HEK293 (cell line): Measurements from ENCODE around the gene UBE2Q2.

Source experiments
- CTCF ChIA-PET: fragments of 350-600 bp; formaldehyde crosslinking; extraction: SDS; loops from one replicate; lab custom pipeline; 2021; ENCODE audit warnings: antibody characterized with exemption; lab: Yijun Ruan, JAX
- POLR2A ChIA-PET: fragments of 300-600 bp; formaldehyde crosslinking; extraction: SDS; loops from one replicate; lab custom pipeline; 2020; ENCODE audit warnings: antibody characterized with exemption, inconsistent platforms; lab: Yijun Ruan, JAX
- H3K27ac ChIP-seq: fragments of 200-500 bp; sonication (Bioruptor generic); 2 replicates; pipeline ENCODE4 v1.5.1; 2014; ENCODE audit warnings: low read depth, low read length, control low read depth, inconsistent platforms; ENCODE audit errors: extremely low read depth
- H3K36me3 ChIP-seq, 2 experiments: fragments of 200-500 bp in 1 of 2; sonication (Bioruptor generic) in 1 of 2; 1 replicate in 1 of 2; 2 replicates in 1 of 2; pipeline ENCODE4 v1.5.1; 2014 to 2017; ENCODE audit warnings: inconsistent platforms in 2 of 2, low read length in 2 of 2; ENCODE audit not compliant: control insufficient read depth in 2 of 2, insufficient read depth in 1 of 2
- H3K4me1 ChIP-seq: fragments of 200-500 bp; sonication (Bioruptor generic); 2 replicates; pipeline ENCODE4 v1.5.1; 2014; ENCODE audit warnings: mild to moderate bottlenecking, low read length, inconsistent platforms; ENCODE audit not compliant: control insufficient read depth, insufficient read depth
- H3K4me3 ChIP-seq: 2 replicates; pipeline ENCODE4 v1.5.1; 2011; ENCODE audit warnings: low read depth, mild to moderate bottlenecking, control low read depth, low read length, moderate library complexity
- H3K9me3 ChIP-seq: fragments of 200-500 bp; sonication (Bioruptor generic); 2 replicates; pipeline ENCODE4 v1.5.1; 2014; ENCODE audit warnings: low read depth, low read length, inconsistent platforms; ENCODE audit not compliant: control insufficient read depth, insufficient read depth
- ATF2 ChIP-seq: fragments of 450-650 bp; formaldehyde crosslinking; IDR thresholded peaks from 2 replicates; pipeline ENCODE4 v1.5.1; 2016; ENCODE audit warnings: missing biosample characterization, missing genetic modification characterization, low read depth
- HOXD13 ChIP-seq: sonication (generic); formaldehyde crosslinking; IDR thresholded peaks from 2 replicates; pipeline ENCODE4 v1.8.0; 2022; ENCODE audit warnings: missing genetic modification reagents, borderline replicate concordance
- PBX3 ChIP-seq: sonication (generic); formaldehyde crosslinking; IDR thresholded peaks from 2 replicates; pipeline ENCODE4 v1.8.1; 2022; ENCODE audit warnings: mild to moderate bottlenecking, moderate library complexity, missing genetic modification reagents
- SCRT1 ChIP-seq: fragments of 450-650 bp; formaldehyde crosslinking; IDR thresholded peaks from 2 replicates; pipeline ENCODE4 v1.5.1; 2016; ENCODE audit warnings: missing biosample characterization, missing genetic modification characterization, borderline replicate concordance
- SP7 ChIP-seq: fragments of 450-650 bp; formaldehyde crosslinking; IDR thresholded peaks from 2 replicates; pipeline ENCODE4 v1.5.1; 2016; ENCODE audit warnings: missing biosample characterization, missing genetic modification characterization
- ZBTB11 ChIP-seq: fragments of 450-650 bp; formaldehyde crosslinking; conservative IDR thresholded peaks from 2 replicates; pipeline ENCODE4 v1.5.1; 2016; ENCODE audit warnings: low read depth, missing biosample characterization, missing genetic modification characterization
- ZNF354C ChIP-seq: fragments of 450-650 bp; formaldehyde crosslinking; IDR thresholded peaks from 2 replicates; pipeline ENCODE4 v1.5.1; 2016; ENCODE audit warnings: missing biosample characterization, missing genetic modification characterization, low read depth, borderline replicate concordance
- ZNF426 ChIP-seq: fragments of 450-650 bp; formaldehyde crosslinking; IDR thresholded peaks from 2 replicates; pipeline ENCODE4 v1.5.1; 2017; ENCODE audit warnings: missing biosample characterization, missing genetic modification characterization, mild to moderate bottlenecking, inconsistent platforms, moderate library complexity
- ZNF518A ChIP-seq: fragments of 450-650 bp; formaldehyde crosslinking; conservative IDR thresholded peaks from 2 replicates; pipeline ENCODE4 v1.5.1; 2016; ENCODE audit warnings: low read depth, missing biosample characterization, missing genetic modification characterization
- ZNF677 ChIP-seq: fragments of 450-650 bp; IDR thresholded peaks from 2 replicates; pipeline ENCODE4 v1.5.0; 2018; ENCODE audit warnings: missing biosample characterization, mild to moderate bottlenecking, missing genetic modification characterization, moderate library complexity
- ZNF704 ChIP-seq: fragments of 450-650 bp; formaldehyde crosslinking; IDR thresholded peaks from 2 replicates; pipeline ENCODE4 v1.5.1; 2016; ENCODE audit warnings: missing biosample characterization, missing genetic modification characterization
- ZNF843 ChIP-seq: fragments of 450-650 bp; formaldehyde crosslinking; IDR thresholded peaks from 2 replicates; pipeline ENCODE4 v1.5.1; 2016; ENCODE audit warnings: missing biosample characterization, missing genetic modification characterization
- ZSCAN18 ChIP-seq: fragments of 450-650 bp; formaldehyde crosslinking; IDR thresholded peaks from 2 replicates; pipeline ENCODE4 v1.5.1; 2016; ENCODE audit warnings: missing biosample characterization, missing genetic modification characterization

The UBE2Q2 gene

GRCh38 chr15:75925440-75925839, 82.2 kb downstream of the UBE2Q2 start (continued):
- TF ChIP-seq PBX3: no peak
- TF ChIP-seq ZSCAN18 (tag by site-specific recombination): no peak

GRCh38 chr15:75926931-75927330, 83.7 kb downstream of the UBE2Q2 start:
- TF ChIP-seq ZNF677 (no peak), HOXD13 (no peak), ZNF426 (tag by site-specific recombination) (no peak), ZNF704 (no peak), ZNF518A (no peak), SP7 (tag by site-specific recombination) (no peak)
- TF ChIP-seq, all 188 proteins: peak for 0
- POLR2A ChIA-PET: no interaction called here
- Histone ChIP-seq H3K27ac (no peak overlapping the region), H3K36me3 (peaks cover 48 to 81% of the 10 kb centered on the region in 2 experiments), H3K9me3 (no peaks in the 10 kb centered on the region), H3K4me1 (peaks cover 9% of the 10 kb centered on the region), H3K4me3 (no peak overlapping the region)
- CTCF ChIA-PET: interaction anchor here (5.9 kb wide), 1 partner anchor 117 kb away, joined by 28 read pairs; no protein-coding TSS in a partner anchor

- H3K36me3 ChIP-seq: peaks cover 51 to 79% of the 10 kb centered on the region in 2 experiments
- TF ChIP-seq ZBTB11 (tag by site-specific recombination): no peak
- no peak for TF ChIP-seq ZNF354C (tag by site-specific recombination)
- TF ChIP-seq ZNF843 (tag by site-specific recombination): no peak
- TF ChIP-seq ATF2 (tag by site-specific recombination): 0 out of 2 replicates have a peak, but pooled peaks have one; percentile 9
- no peak for TF ChIP-seq SCRT1 (tag by site-specific recombination)
- CTCF ChIA-PET: interaction anchor here (1.2 to 5.9 kb wide), 6 partner anchors 9 to 212 kb away, joined by 4 to 28 read pairs (median 11); partner anchors contain the start of gene FBXO22
Measured at GRCh38 chr15:75927601-75928000, 84.4 kb downstream of the UBE2Q2 start.

More at GRCh38 chr15:75927601-75928000, 84.4 kb downstream of the UBE2Q2 start:
- Histone ChIP-seq H3K27ac (no peak overlapping the region), H3K4me1 (peaks cover 9% of the 10 kb centered on the region), H3K4me3 (no peak overlapping the region), H3K9me3 (no peaks in the 10 kb centered on the region)
- POLR2A ChIA-PET: no interaction called here
